K562 (cell line): ENCODE results near the gene ZNF585A. TPM values are rescaled to one million over a fixed set of nuclear protein-coding genes. Genes with fewer than 3 reads are reported as not detected.

Experiments
- DLX4 ChIP-seq: fragments of 250-450 bp; sonication (Bioruptor Pico); IDR thresholded peaks from 2 replicates; pipeline ENCODE4 v1.6.1; 2021; ENCODE audit warnings: mild to moderate bottlenecking
- EHMT2 ChIP-seq: fragments of 450-650 bp; IDR thresholded peaks from 2 replicates; pipeline ENCODE4 v1.6.1; 2018; ENCODE audit warnings: antibody characterized with exemption
- ELF1 ChIP-seq: fragments of 200-800 bp; sonication (Bioruptor generic); IDR thresholded peaks from 2 replicates; pipeline ENCODE4 v1.6.1; 2016; ENCODE audit warnings: missing genetic modification characterization, missing compliant biosample characterization
- FIP1L1 ChIP-seq: fragments of 200-400 bp; formaldehyde crosslinking; IDR thresholded peaks from 2 replicates; pipeline ENCODE4 v1.6.1; 2018; ENCODE audit warnings: mild to moderate bottlenecking, low read depth, low read length; ENCODE audit not compliant: poor library complexity, severe bottlenecking
- FOSL1 ChIP-seq: fragments of 200-800 bp; sonication (Bioruptor generic); conservative IDR thresholded peaks from 2 replicates; pipeline ENCODE4 v1.6.1; 2016; ENCODE audit warnings: missing genetic modification characterization, missing compliant biosample characterization
- FOXP1 ChIP-seq: sonication (generic); formaldehyde crosslinking; IDR thresholded peaks from 2 replicates; pipeline ENCODE4 v1.8.0; 2022; ENCODE audit warnings: mild to moderate bottlenecking, missing genetic modification reagents
- HLTF ChIP-seq: fragments of 450-650 bp; IDR thresholded peaks from 2 replicates; pipeline ENCODE4 v1.6.1; 2016
- HNRNPLL ChIP-seq: fragments of 200-400 bp; formaldehyde crosslinking; IDR thresholded peaks from 2 replicates; pipeline ENCODE4 v1.6.1; 2017; ENCODE audit warnings: low read length, low read depth, mild to moderate bottlenecking; ENCODE audit not compliant: poor library complexity, severe bottlenecking
- MLLT1 ChIP-seq, 2 experiments: fragments of 450-650 bp; IDR thresholded peaks; 2 replicates each; pipeline ENCODE4 v1.6.1; 2016
- MYC ChIP-seq, 2 experiments: fragments of 250-450 bp in 1 of 2; sonication (Bioruptor Pico) in 1 of 2; IDR thresholded peaks; 2 replicates each; pipeline versions ENCODE4 v1.5.1 to v1.6.1; 2012 to 2021; ENCODE audit warnings: low read depth in 2 of 2, borderline replicate concordance in 1 of 2, improper control_type of control experiment in 1 of 2, low read length in 1 of 2, mild to moderate bottlenecking in 1 of 2, moderate library complexity in 1 of 2
- PHF8 ChIP-seq: fragments of 200-600 bp; sonication (generic); IDR thresholded peaks from 2 replicates; pipeline ENCODE4 v1.6.1; 2012; ENCODE audit warnings: mixed run types, mild to moderate bottlenecking, inconsistent platforms, low read length, moderate library complexity, borderline replicate concordance
- RBBP5 ChIP-seq: fragments of 200-600 bp; sonication (generic); IDR thresholded peaks from 2 replicates; pipeline ENCODE4 v1.6.1; 2012; ENCODE audit warnings: borderline replicate concordance, mild to moderate bottlenecking, low read length, control low read depth, inconsistent platforms; ENCODE audit not compliant: insufficient read depth, poor library complexity, severe bottlenecking
- RBM17 ChIP-seq: fragments of 200-400 bp; formaldehyde crosslinking; IDR thresholded peaks from 2 replicates; pipeline ENCODE4 v1.6.1; 2017; ENCODE audit warnings: low read depth, mild to moderate bottlenecking, low read length, borderline replicate concordance
- SPI1 ChIP-seq: IDR thresholded peaks from 2 replicates; pipeline ENCODE4 v1.6.1; 2011; ENCODE audit warnings: low read depth, low read length, control low read depth, borderline replicate concordance
- SREBF2 ChIP-seq: sonication (generic); formaldehyde crosslinking; IDR thresholded peaks from 2 replicates; pipeline ENCODE4 v1.4.0; 2020; ENCODE audit warnings: mild to moderate bottlenecking, missing genetic modification reagents
- ZFP36 ChIP-seq: fragments of 150-350 bp; IDR thresholded peaks from 2 replicates; pipeline ENCODE4 v1.6.1; 2018; ENCODE audit warnings: low read length, low read depth; ENCODE audit not compliant: partially characterized antibody
- polyA plus RNA-seq, 8 experiments: library from polyadenylated mRNA; depleted of rRNA in 4 of 8; stranded (reverse) in 5 of 8; unstranded in 3 of 8; fragments of >200 nt; fragmentation: Nextera tagmentation in 2 of 8; fragmentation: Illumina TruSeq in 1 of 8; extraction: Ambion mirVana in 2 of 8; extraction: Trizol in 1 of 8; gene quantifications; 2 replicates each; pipeline versions ENCODE4 v1.2.1 to v1.2.3, GENCODE V29; 2011 to 2014; ENCODE audit warnings: inconsistent platforms in 1 of 8, missing spikeins in 1 of 8
- total RNA-seq, 7 experiments: library from RNA; depleted of rRNA in 6 of 7; stranded (reverse); fragments of >200 nt in 6 of 7; fragmentation: Illumina TruSeq in 2 of 7; extraction: Trizol in 2 of 7; gene quantifications; 2 replicates each; pipeline versions ENCODE4 v1.2.1 to v1.2.3, GENCODE V29; 2011 to 2021; ENCODE audit warnings: low replicate concordance in 1 of 7
- TF ChIP-seq, protein P1 (sequence below): fragments of 250-450 bp; sonication (Bioruptor Pico); IDR thresholded peaks from 2 replicates; pipeline ENCODE4 v1.5.0; 2021; ENCODE audit warnings: mild to moderate bottlenecking, moderate library complexity
- TF ChIP-seq, protein P2 (sequence below): fragments of 250-450 bp; sonication (Bioruptor Pico); IDR thresholded peaks from 2 replicates; pipeline ENCODE4 v1.4.0; 2020; ENCODE audit warnings: mild to moderate bottlenecking

ZNF585A gene
- total and polyA plus RNA-seq, 9 of the 15 experiments (the other 6 are each of a cell fraction or from before 2014, with no cell fraction given), result 5.6 to 31.0 (median 8.5) TPM

GRCh38 chr19:37172368-37173366 lies at the start of gene ZNF585A (continued):
- TF ChIP-seq, protein P1, sequence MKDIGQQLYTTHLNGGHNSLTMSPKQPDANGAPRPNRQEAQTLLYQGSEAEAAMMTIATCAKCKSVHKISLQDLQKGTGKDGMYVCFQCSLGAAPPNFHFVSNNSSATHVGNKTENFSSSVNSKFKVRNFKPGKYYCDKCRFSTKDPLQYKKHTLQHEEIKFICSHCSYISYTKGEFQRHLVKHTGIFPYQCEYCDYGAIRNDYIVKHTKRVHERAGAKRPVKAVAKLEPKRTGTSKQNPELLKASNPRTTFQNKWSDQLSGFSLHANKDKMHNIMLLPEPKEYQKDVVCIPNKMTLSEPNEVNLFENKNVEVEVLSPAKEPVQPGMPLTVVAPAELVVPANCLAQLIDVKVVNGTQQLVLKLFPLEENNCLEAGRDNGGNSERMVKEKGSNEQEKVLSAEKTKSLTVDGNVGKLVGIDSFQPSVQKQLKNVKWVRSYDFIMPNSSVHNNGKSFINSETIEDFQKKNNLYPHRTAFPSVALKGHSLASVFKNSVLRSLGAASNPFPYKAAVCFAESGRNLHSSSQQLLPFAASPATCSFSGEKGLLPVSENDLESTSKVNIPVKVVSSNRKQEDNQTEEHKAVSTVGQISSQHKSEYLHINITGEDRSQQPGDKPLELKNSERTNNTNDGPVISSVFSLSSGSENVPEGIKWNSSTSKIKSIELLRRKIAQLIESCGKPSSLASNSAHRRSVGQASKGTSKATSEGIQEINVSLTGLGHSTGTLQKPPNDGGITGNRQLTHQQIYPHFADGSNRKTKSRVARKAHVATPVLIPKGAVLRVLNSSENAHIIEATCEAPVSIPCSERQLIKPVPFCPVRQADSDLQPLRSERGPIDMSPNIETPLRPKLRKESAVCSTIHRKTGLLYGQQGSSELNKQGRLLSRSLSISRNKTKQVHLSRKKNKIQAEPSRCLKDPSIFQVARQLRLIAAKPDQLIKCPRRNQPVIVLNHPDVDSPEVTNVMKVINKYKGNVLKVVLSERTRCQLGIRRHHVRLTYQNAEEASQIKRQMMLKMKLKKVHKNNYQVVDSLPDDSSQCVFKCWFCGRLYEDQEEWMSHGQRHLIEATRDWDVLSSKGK (CRISPR knock-in tag), result no peak
- no peak for TF ChIP-seq DLX4 (CRISPR knock-in tag)
- peak; percentile 44; the same call in 1 of the 2 replicates for TF ChIP-seq SPI1
- no peak for TF ChIP-seq FIP1L1
- TF ChIP-seq FOSL1 (tag), result 0 out of 2 replicates have a peak, but pooled peaks have one; percentile 20
- peak; percentile 91 for TF ChIP-seq EHMT2
- peak; percentile 58; the same call in 1 of the 2 replicates for TF ChIP-seq PHF8
- 0 out of 2 replicates have a peak, but pooled peaks have one; percentile 29 for TF ChIP-seq MYC (IDR thresholded peaks at IDR 0.05; ENCODE audit: low read depth, low read length)
- TF ChIP-seq MYC (CRISPR knock-in tag; IDR thresholded peaks at IDR 0.05; ENCODE audit: borderline replicate concordance, low read depth), result no peak
- TF ChIP-seq HNRNPLL, result peak; percentile 67
- no peak for TF ChIP-seq RBM17
- TF ChIP-seq RBBP5, result no peak
- peak; percentile 83 for TF ChIP-seq ELF1 (tag)
- TF ChIP-seq, protein P2, sequence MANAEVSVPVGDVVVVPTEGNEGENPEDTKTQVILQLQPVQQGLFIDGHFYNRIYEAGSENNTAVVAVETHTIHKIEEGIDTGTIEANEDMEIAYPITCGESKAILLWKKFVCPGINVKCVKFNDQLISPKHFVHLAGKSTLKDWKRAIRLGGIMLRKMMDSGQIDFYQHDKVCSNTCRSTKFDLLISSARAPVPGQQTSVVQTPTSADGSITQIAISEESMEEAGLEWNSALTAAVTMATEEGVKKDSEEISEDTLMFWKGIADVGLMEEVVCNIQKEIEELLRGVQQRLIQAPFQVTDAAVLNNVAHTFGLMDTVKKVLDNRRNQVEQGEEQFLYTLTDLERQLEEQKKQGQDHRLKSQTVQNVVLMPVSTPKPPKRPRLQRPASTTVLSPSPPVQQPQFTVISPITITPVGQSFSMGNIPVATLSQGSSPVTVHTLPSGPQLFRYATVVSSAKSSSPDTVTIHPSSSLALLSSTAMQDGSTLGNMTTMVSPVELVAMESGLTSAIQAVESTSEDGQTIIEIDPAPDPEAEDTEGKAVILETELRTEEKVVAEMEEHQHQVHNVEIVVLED (CRISPR knock-in tag), result peak; percentile 49; the same call in 1 of the 2 replicates
- TF ChIP-seq MLLT1 (IDR thresholded peaks at IDR 0.05), result peak; percentile 61 to 65; a peak in 2 of 4 replicates
- TF ChIP-seq FOXP1 (CRISPR knock-in tag), result no peak
- TF ChIP-seq ZFP36, result no peak
- TF ChIP-seq SREBF2 (CRISPR knock-in tag), result no peak
- TF ChIP-seq HLTF, result no peak
